ENCODE data around the gene JAZF1. TPM values are rescaled to one million over a fixed set of nuclear protein-coding genes. Genes with fewer than 3 reads are reported as not detected.

Gene JAZF1
- total and polyA plus RNA-seq, 10 of the 15 experiments (the other 5 are each of a cell fraction or from before 2014, with no cell fraction given): 0.04 to 0.82 (median 0.15) TPM; not detected in 3

DNA sequence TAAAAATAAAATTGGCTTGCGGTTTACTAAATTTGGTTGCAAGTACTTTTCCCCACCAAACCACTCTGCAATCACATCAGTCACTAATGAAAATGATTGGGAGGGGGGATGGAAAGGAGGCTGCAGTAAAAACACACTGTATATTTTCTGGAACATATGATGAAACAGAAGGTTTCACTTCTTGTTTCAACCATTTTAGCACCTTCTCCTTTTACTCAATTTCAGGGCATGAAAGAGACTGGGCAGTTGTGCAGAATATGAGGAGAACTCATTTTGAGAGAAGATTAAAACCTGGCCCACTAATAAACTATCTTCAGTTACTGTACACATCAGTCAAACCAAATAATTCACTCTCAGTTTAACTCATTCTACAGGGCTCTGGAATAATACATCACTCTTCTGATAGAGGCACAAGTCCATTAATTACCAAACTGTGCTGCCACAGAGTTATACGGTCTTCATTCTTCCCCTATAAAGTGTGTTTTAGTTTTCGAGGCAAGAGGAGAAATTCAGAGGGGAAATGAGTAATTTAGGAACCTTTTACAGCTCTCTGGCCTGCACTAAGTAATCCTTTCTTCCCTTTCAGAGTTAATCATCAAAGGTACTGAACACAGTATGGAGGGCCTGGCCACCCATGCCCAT lies 25.5 kb downstream of the JAZF1 start (continued):
- peak; percentile 61 to 68; a peak in 2 of 4 replicates for TF ChIP-seq BHLHE40 (IDR thresholded peaks at IDR 0.05; ENCODE audit: borderline replicate concordance in 1 of 2, low read depth in 2 of 2, low read length in 1 of 2)
- TF ChIP-seq, protein P1, sequence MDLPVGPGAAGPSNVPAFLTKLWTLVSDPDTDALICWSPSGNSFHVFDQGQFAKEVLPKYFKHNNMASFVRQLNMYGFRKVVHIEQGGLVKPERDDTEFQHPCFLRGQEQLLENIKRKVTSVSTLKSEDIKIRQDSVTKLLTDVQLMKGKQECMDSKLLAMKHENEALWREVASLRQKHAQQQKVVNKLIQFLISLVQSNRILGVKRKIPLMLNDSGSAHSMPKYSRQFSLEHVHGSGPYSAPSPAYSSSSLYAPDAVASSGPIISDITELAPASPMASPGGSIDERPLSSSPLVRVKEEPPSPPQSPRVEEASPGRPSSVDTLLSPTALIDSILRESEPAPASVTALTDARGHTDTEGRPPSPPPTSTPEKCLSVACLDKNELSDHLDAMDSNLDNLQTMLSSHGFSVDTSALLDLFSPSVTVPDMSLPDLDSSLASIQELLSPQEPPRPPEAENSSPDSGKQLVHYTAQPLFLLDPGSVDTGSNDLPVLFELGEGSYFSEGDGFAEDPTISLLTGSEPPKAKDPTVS (IDR thresholded peaks at IDR 0.05; ENCODE audit: low read depth, low read length): no peak
- TF ChIP-seq IKZF1 (conservative IDR thresholded peaks at IDR 0.05): peak; percentile 93
- peak; percentile 87 for TF ChIP-seq ATF7 (IDR thresholded peaks at IDR 0.05; ENCODE audit: low read depth)
- TF ChIP-seq CEBPB (IDR thresholded peaks at IDR 0.05; ENCODE audit: borderline replicate concordance in 1 of 2, low read depth in 2 of 2, low read length in 2 of 2): 0 out of 4 replicates have a peak, but pooled peaks of 1 of the 2 experiments have one; percentile 76
- peak; percentile 48 for TF ChIP-seq CREB1 (IDR thresholded peaks at IDR 0.05; ENCODE audit: low read depth)
- TF ChIP-seq HDAC2 (IDR thresholded peaks at IDR 0.05): no peak
- no peak for TF ChIP-seq ESRRA (IDR thresholded peaks at IDR 0.05; ENCODE audit: low read length)
- TF ChIP-seq EED (IDR thresholded peaks at IDR 0.05; ENCODE audit: low read depth): peak; percentile 88
- no peak for TF ChIP-seq KDM1A (IDR thresholded peaks at IDR 0.05; ENCODE audit: borderline replicate concordance)
- TF ChIP-seq SUZ12 (IDR thresholded peaks at IDR 0.05; ENCODE audit: unreplicated experiment): no peak
- TF ChIP-seq, protein P2, sequence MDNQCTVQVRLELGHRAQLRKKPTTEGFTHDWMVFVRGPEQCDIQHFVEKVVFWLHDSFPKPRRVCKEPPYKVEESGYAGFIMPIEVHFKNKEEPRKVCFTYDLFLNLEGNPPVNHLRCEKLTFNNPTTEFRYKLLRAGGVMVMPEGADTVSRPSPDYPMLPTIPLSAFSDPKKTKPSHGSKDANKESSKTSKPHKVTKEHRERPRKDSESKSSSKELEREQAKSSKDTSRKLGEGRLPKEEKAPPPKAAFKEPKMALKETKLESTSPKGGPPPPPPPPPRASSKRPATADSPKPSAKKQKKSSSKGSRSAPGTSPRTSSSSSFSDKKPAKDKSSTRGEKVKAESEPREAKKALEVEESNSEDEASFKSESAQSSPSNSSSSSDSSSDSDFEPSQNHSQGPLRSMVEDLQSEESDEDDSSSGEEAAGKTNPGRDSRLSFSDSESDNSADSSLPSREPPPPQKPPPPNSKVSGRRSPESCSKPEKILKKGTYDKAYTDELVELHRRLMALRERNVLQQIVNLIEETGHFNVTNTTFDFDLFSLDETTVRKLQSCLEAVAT (IDR thresholded peaks at IDR 0.05): peak; percentile 81; the same call in 1 of the 2 replicates
- no peak for TF ChIP-seq MYC (IDR thresholded peaks at IDR 0.05; ENCODE audit: insufficient read depth, insufficient read length, insufficient replicate concordance, low read length, severe bottlenecking)
- TF ChIP-seq TBL1XR1 (IDR thresholded peaks at IDR 0.05; ENCODE audit: low read depth, low read length): peak; percentile 91
- no peak for TF ChIP-seq POLR2AphosphoS2 (IDR thresholded peaks at IDR 0.05; ENCODE audit: low read depth, low read length)
- no peak for TF ChIP-seq BRCA1 (IDR thresholded peaks at IDR 0.05; ENCODE audit: low read depth, low read length)
- peak; percentile 97 for TF ChIP-seq MEF2A (IDR thresholded peaks at IDR 0.05; ENCODE audit: insufficient read depth, low read depth, low read length)
- TF ChIP-seq, protein P3, sequence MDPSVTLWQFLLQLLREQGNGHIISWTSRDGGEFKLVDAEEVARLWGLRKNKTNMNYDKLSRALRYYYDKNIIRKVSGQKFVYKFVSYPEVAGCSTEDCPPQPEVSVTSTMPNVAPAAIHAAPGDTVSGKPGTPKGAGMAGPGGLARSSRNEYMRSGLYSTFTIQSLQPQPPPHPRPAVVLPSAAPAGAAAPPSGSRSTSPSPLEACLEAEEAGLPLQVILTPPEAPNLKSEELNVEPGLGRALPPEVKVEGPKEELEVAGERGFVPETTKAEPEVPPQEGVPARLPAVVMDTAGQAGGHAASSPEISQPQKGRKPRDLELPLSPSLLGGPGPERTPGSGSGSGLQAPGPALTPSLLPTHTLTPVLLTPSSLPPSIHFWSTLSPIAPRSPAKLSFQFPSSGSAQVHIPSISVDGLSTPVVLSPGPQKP (IDR thresholded peaks at IDR 0.05; ENCODE audit: low read depth, low read length): no peak
- no peak for TF ChIP-seq PAX8 (IDR thresholded peaks at IDR 0.05)
- TF ChIP-seq, protein P4, sequence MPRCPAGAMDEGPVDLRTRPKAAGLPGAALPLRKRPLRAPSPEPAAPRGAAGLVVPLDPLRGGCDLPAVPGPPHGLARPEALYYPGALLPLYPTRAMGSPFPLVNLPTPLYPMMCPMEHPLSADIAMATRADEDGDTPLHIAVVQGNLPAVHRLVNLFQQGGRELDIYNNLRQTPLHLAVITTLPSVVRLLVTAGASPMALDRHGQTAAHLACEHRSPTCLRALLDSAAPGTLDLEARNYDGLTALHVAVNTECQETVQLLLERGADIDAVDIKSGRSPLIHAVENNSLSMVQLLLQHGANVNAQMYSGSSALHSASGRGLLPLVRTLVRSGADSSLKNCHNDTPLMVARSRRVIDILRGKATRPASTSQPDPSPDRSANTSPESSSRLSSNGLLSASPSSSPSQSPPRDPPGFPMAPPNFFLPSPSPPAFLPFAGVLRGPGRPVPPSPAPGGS (IDR thresholded peaks at IDR 0.05; ENCODE audit: borderline replicate concordance, insufficient read depth, low read depth, low read length, poor library complexity, severe bottlenecking): no peak
- TF ChIP-seq, protein P5, sequence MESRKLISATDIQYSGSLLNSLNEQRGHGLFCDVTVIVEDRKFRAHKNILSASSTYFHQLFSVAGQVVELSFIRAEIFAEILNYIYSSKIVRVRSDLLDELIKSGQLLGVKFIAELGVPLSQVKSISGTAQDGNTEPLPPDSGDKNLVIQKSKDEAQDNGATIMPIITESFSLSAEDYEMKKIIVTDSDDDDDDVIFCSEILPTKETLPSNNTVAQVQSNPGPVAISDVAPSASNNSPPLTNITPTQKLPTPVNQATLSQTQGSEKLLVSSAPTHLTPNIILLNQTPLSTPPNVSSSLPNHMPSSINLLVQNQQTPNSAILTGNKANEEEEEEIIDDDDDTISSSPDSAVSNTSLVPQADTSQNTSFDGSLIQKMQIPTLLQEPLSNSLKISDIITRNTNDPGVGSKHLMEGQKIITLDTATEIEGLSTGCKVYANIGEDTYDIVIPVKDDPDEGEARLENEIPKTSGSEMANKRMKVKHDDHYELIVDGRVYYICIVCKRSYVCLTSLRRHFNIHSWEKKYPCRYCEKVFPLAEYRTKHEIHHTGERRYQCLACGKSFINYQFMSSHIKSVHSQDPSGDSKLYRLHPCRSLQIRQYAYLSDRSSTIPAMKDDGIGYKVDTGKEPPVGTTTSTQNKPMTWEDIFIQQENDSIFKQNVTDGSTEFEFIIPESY (IDR thresholded peaks at IDR 0.05): no peak
- 0 out of 2 replicates have a peak, but pooled peaks have one; percentile 8 for TF ChIP-seq RAD51 (IDR thresholded peaks at IDR 0.05)
- TF ChIP-seq CHD4 (IDR thresholded peaks at IDR 0.05): no peak
- peak; percentile 95 for TF ChIP-seq MTA3 (IDR thresholded peaks at IDR 0.05; ENCODE audit: borderline replicate concordance, low read length)
